IPS-NIHi7 (cell line): ENCODE data around the gene WNK4.
A peak's percentile ranks its signal among the peaks of the same experiment; 100 is the strongest.
"Not testable (repeated sequence)": the region's sequence is repeated elsewhere in the genome, so short reads cannot be mapped to it uniquely, and the experiment has no call there.

Experiments
- DNase-seq: peaks from one replicate; pipeline ENCODE4 v3.0.0; 2012; ENCODE audit warnings: mixed read lengths; ENCODE audit errors: extremely low spot score

WNK4 gene

DNA sequence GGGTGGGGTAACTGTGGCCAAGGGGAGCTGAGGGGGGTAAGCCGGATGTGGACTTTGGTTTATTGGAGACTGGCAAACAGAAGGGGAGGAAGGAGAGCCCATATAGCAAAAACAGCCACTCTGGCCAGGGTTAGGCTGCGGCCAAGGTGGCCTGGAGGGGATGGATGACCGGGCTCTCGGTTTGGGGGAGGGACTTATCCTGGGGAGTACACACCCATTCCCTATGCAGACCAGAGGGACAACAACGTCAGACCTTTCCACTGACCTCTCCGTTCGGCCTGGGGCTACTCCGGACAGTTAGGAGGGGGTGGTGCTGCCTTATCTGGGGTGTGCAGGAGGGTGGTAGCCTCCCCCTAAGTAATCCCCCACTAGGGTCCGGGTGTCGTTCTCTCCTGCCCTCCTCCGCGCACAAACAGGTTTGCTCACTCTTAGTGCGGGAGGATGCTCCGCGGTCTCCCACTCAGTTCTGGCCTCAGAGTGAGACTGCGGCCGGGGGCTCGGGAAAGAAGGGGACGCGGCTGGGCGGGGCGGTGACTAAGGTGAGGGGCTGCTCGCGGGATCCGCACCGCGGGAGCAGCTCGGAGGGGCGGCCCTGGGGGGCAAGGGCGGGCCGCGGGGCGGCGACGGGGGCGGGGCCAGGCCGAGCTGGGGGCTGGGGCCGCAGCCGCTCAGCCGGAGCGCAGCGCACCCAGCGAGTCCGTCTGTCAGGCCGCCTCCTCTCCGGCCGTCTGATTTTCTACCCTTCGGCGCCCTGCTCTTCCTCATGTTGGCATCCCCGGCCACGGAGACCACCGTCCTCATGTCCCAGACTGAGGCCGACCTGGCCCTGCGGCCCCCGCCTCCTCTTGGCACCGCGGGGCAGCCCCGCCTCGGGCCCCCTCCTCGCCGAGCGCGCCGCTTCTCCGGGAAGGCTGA, at the start of gene WNK4:
TSS of gene WNK4 (plus strand) at position 675 of the 915 bp plus-strand sequence. CDS start at position 764, 89 bp downstream.
- peak; percentile 81 for DNase-seq

DNA sequence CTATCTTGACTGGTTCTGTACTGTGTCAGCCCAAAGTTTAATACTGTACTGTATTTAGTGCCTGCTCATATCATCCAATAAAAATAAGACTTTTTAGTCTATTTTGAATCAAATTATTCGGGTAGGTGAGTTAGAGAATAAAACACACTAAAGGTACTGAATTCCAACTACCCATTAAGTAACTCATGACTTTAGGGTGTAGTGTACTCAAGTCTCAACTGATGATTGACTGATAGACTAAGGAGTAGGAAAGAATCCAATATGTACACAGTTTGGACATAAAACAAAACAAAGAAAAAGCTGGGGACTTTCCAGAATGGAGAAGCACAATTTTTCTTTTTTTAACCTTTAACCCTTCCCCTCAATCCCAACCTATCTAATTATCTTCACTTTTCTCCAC, 39.7 kb upstream of the WNK4 start:
- no peak for DNase-seq

DNA sequence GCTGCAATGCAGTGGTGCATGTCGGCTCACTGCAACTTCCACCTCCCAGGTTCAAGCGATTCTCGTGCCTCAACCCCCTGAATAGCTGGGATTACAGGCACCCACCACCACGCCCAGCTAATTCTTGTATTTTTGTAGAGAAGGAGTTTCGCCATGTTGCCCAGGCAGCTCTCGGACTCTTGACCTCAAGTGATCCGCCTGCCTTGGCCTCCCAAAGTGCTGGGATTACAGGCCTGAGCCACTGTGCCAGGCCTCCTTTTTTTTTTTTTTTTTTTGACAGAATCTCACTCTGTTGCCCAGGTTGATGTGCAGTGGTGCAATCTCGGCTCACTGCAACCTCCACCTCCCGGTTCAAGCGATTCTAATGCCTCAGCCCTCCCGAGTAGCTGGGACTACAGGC, 37.5 kb upstream of the WNK4 start:
- not testable (repeated sequence) for DNase-seq

- DNase-seq = no peak
Observed at GRCh38 chr17:42743595-42744282, 36.7 kb upstream of the WNK4 start.

DNA sequence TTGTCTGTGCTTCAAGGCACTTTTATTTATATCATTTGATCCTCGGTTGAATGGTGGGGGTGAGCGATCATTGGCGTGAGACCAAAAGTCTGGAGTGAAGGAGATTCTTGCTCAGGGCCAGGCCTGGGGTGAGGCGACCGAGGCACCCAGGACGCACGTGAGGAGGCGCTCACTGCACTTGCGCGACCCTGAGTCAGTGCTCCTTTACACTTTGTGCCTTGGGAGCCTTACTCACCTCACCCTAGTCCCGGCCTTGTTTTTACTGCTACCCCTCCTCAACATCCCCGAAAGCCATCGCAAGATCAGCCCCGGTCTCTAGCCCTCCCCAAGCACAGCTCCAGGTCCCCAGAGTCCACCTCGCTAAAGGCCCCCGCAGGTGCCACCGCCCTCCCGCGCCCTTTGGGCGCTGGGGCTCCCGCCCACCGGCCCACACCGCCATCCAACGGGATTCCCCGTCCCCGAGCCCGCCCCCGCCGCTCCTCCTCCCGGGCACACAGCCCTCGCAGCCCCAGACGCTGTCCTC, 36.1 kb upstream of the WNK4 start:
- peak; percentile 78 for DNase-seq

- DNase-seq = peak; percentile 100
Observed at GRCh38 chr17:42744806-42745617, 35.4 kb upstream of the WNK4 start, which contains the start of gene EZH1. Gene EZH1, minus strand, starts transcription at chr17:42745040. Its CDS starts 16,099 bp downstream, at chr17:42728941.

DNA sequence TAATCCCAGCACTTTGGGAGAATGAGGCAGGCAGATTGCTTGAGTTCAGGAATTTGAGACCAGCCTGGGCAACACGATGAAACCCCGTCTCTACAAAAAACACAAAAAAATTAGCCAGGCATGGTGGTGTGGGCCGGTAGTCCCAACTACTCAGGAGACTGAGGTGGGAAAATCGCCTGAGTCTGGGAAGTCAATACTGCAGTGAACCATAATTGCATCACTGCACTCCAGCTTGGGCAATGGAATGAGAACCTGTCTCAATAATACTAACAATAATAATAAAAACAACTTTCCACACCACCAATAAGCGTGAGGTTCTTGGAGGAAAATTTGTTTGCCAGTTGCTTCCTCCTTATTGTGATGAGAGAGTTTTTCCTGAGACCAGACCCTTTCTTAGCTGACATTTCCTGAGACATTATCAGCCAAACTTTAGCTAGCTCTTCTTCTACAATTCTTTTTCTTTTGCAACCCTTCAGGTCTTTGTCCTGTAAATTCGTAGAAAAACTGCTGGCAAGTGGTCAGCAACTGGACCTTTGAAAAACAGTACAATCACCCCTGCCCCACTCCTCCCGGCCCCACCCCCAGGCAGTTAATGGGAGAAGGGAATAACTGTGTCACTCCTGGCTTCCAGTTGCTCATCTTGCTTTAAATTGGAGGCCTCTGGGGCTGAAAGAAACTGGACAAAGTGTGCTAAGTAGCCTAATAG, 32.1 kb upstream of the WNK4 start:
- no peak for DNase-seq

GRCh38 chr17:42748908-42749798, 31.3 kb upstream of the WNK4 start:
- DNase-seq = no peak

DNA sequence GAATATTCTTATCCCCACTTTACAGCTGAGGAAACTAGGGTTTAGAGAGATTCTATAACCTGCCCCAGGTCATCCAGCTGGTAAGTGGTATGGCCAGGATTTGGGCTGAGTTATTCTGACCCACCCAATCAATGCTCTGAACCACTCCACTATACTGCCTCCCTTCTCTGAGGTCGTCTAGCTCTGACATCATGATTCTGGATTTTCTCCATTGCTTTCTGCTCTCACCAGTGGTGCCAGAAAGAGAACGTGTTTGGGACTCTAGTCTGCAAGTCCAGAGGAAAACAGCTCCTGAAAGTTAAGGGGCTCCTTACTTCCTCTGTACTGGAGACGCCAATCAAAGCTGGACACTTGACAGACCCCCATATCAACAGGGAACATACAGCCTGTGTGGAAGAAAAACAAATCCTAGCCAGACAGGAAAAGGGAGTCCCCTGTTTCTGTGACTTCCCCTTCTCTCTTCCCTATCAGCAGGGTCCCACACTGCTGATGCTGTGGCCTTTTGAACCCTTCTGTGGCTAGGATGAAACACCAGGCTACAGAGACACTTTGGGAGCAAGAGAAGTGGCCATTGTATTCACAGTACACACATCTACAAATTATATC, 29.6 kb upstream of the WNK4 start:
- DNase-seq = no peak

DNA sequence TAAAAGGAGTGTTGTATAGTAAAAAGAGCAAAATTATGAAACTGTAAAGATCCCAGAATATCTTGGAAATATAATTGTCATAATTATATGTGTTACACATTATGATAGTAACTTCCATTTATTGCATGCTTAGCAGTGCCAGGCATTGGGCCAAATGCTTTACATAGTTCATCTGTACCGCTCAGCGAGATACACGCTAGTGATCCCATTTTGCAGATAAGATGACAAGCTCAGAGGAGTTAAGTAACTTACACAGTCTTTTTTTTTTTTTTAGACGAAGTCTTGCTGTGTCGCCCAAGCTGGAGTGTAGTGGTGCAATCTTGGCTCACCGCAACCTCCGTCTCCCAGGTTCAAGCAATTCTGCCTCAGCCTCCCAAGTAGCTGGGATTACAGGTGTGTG, 28.8 kb upstream of the WNK4 start:
- no peak for DNase-seq

DNA sequence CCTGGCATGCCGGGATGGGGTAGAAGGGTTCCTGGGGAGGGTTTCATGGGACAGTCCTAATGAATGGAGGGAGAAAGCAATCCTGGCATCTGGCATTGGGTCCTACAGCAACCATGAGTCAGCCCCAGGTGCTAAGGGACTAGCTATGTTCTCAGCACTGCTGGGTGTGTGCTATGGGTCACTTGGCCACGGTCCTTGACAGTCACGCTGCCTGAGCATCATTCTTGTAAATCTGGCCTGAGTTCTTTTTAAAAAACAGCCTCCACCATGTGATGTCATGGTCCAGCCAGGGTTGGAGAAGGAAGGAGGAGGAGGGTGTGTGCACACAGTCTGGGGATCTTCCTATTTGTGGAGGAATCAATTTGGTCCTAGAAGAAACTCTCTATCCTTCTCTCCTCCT, 25.6 kb upstream of the WNK4 start:
- no peak for DNase-seq

DNA sequence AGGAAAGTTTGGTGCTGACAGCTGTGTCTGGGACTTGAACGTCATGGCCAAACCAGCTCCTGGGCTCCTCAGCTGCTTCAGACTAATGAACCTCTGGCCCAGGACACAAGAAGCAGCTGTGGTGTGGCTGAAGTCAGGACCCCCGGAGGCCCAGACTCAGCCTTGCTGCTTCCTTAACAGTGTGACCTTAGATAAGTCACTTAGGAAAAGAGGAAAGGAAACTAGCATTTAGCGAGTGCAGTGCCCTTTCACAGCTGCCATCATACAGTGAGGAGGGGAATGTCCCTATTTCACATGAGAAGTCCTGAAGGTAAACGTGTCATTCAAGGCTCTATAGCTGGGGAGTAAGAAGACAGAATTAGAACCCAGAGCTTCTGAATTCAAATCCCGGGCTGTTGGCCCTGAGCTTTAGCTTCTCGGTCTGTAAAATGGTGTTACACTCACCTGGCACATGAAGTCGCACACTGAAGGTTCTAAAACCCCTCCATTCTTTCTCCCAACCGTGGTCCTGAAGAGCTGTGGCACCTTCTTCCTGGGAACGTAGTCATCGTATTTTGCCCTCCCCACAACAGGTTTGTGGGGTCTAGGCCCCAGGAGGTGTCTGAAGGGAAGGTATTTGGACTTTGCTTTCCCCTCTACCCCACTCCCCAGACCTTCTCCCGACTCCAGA, 20.3 kb upstream of the WNK4 start:
- DNase-seq = no peak

DNA sequence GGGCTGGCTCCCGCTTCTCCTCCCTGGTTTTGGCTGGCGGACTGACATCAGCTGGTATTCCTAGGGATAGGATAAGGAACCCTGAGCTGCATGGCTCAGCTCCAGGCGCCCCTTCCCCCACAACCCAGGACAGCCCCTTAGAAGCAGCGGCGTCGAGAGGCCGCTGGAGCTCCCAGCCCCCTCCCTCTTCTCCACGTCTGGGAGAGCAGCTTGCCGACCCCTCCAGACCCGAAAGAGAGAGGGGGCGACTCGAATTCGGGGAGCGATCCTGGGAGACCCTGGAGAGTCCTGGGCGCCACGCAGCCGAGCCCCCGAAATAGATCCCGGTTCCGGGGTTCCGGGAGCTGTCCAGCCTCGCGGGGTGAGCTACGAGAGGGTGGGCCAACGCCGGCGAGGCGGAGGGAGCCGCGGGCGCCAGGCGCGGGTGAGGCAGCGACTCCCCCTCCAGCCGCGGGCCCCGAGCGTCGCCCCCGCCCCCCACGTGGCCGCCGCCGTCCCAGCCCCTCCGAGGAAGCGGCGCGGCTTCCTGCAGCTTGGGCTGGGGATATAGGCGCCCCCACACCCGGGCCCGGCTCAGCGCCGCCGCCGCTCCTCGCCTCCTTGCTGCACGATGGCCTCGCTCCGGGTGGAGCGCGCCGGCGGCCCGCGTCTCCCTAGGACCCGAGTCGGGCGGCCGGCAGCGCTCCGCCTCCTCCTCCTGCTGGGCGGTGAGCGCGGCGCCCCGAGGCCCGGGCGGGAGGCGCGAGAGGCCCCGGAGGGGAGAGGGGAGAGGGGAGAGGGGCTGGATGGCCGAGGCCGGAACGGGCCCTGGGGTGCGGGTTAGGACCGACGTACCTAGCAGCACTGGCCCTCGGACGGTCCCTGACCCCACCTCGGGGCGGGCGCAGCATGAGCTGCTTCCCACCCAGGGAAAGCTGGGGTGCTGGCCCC, 19.5 kb upstream of the WNK4 start, which contains the start of gene RAMP2:
TSS of gene RAMP2 (plus strand) at position 576 of the 930 bp plus-strand sequence. CDS start at position 611, 35 bp downstream.
- DNase-seq = peak; percentile 60

DNA sequence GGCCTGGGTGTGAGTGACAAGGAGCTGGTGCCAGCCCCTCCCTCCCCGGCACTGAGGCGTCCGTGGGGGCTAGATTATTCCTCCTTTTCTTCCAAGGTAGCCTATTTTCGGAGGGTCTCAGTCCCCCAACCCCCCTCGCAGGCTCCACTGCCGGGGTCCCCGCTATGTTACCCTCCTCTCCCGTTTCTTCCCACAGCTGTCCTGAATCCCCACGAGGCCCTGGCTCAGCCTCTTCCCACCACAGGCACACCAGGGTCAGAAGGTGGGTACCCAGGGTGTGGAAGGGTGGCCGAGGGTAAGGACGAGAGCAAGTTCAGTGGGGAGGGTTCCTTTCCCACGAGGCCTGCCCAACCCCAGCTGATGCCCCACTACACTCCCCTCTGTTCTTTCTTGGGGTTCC, 18.8 kb upstream of the WNK4 start:
- DNase-seq = no peak

- DNase-seq = no peak
Observed at GRCh38 chr17:42766124-42766523, 14.3 kb upstream of the WNK4 start.

GRCh38 chr17:42767512-42767911, 12.9 kb upstream of the WNK4 start:
- no peak for DNase-seq

DNA sequence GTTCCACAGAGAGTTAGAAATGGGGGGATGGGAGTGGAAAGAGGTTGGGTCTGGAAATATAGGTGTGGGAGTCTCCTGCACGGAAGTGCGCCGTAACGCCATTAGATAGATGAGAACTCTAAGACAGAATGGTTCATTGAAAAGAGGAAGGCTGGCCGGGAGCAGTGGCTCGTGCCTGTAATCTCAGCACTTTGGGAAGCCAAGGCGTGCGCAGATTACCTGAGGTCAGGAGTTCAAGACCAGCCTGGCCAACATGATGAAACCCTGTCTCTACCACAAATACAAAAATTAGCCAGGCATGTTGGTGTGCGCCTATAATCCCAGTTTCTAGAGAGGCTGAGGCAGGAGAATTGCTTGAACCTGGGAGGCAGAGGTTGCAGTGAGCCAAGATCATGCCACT, 12.4 kb upstream of the WNK4 start:
- not testable (repeated sequence) for DNase-seq

DNA sequence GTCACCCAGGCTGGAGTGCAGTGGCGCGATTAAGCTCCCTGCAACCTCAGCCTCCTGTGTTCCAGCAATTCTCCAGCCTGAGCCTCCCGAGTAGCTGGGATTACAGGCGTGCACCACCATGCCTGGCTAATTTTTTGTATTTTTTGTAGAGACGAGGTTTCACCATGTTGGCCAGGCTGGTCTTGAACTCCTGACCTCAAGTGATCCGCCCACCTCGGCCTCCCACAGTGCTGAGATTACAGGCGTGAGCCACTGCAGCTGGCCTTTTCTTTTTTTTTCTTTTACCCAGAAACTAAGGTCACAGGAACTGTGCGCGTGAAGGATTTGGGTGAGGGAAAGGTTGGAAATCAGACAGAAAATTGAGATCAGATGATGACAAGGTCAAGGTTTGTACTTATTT, 10.4 kb upstream of the WNK4 start:
- not testable (repeated sequence) for DNase-seq
